ENCODE measurements around the gene FAM210A.

DNA sequence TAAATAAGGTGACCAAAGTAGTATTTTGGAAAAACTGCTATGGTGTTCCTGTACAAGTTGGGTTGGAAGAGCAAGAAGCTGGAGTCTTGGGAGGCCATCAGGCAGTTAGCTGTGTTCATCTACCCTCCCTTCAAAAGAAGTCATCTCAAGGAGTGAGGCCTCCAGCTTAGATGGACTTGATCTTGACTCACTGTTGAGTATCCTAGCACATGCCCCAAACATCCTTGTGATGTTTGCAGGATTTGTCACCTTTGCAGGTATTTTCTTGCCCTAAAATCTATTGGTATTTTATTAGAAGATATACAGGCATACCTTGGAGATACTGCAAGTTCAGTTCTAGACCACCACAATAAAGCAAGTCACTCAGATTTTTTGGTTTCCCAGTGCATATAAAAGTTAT, 30.3 kb upstream of the FAM210A start:
- TF ChIP-seq, protein P1, sequence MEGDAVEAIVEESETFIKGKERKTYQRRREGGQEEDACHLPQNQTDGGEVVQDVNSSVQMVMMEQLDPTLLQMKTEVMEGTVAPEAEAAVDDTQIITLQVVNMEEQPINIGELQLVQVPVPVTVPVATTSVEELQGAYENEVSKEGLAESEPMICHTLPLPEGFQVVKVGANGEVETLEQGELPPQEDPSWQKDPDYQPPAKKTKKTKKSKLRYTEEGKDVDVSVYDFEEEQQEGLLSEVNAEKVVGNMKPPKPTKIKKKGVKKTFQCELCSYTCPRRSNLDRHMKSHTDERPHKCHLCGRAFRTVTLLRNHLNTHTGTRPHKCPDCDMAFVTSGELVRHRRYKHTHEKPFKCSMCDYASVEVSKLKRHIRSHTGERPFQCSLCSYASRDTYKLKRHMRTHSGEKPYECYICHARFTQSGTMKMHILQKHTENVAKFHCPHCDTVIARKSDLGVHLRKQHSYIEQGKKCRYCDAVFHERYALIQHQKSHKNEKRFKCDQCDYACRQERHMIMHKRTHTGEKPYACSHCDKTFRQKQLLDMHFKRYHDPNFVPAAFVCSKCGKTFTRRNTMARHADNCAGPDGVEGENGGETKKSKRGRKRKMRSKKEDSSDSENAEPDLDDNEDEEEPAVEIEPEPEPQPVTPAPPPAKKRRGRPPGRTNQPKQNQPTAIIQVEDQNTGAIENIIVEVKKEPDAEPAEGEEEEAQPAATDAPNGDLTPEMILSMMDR (conservative IDR thresholded peaks at IDR 0.05; ENCODE audit: low read depth, low read length) = no peak
- TF ChIP-seq POLR2A (IDR thresholded peaks at IDR 0.05; ENCODE audit: low read depth, low read length) (no peak), RAD21 (IDR thresholded peaks at IDR 0.05; ENCODE audit: low read length) (no peak), MAZ (IDR thresholded peaks at IDR 0.05; ENCODE audit: borderline replicate concordance, low read depth, low read length) (no peak), FOS (IDR thresholded peaks at IDR 0.05; ENCODE audit: low read depth, low read length) (no peak), BHLHE40 (IDR thresholded peaks at IDR 0.05; ENCODE audit: low read depth, low read length) (no peak), MXI1 (IDR thresholded peaks at IDR 0.05; ENCODE audit: borderline replicate concordance, low read depth, low read length) (no peak)

Measured in IMR-90 (cell line).